OCI-LY1 (cell line): ENCODE data around the gene CTXN2.

Experiments
- H2AFZ ChIP-seq: fragments of 200-600 bp; sonication (generic), shearing (Covaris generic); 2 replicates; pipeline ENCODE4 v1.6.0; 2014; ENCODE audit warnings: antibody characterized with exemption, mild to moderate bottlenecking, low read length
- H3F3A ChIP-seq: fragments of 200-600 bp; sonication (generic), shearing (Covaris generic); 2 replicates; pipeline ENCODE4 v1.6.0; 2014; ENCODE audit warnings: mild to moderate bottlenecking, antibody characterized with exemption, low read length, moderate library complexity; ENCODE audit not compliant: insufficient read depth
- H3K27ac ChIP-seq: fragments of 200-600 bp; sonication (generic); 2 replicates; pipeline ENCODE4 v1.5.1; 2014; ENCODE audit warnings: low read length, mixed run types, mild to moderate bottlenecking, low read depth; ENCODE audit not compliant: poor library complexity, severe bottlenecking
- H3K27me3 ChIP-seq: fragments of 200-600 bp; sonication (generic); 2 replicates; pipeline ENCODE4 v1.6.0; 2014; ENCODE audit warnings: antibody characterized with exemption, mild to moderate bottlenecking, low read length, moderate library complexity; ENCODE audit not compliant: insufficient read depth
- H3K36me3 ChIP-seq: fragments of 200-600 bp; sonication (generic); 2 replicates; pipeline ENCODE4 v1.6.1; 2014; ENCODE audit warnings: mild to moderate bottlenecking, antibody characterized with exemption, low read length, moderate library complexity, mixed read lengths; ENCODE audit not compliant: insufficient read depth
- H3K4me1 ChIP-seq: fragments of 200-600 bp; sonication (generic); 2 replicates; pipeline ENCODE4 v1.5.1; 2014; ENCODE audit warnings: mild to moderate bottlenecking, low read length, moderate library complexity; ENCODE audit not compliant: insufficient read depth, severe bottlenecking
- H3K4me2 ChIP-seq: fragments of 200-600 bp; sonication (generic), shearing (Covaris generic); 2 replicates; pipeline ENCODE4 v1.6.1; 2014; ENCODE audit warnings: low read length
- H3K4me3 ChIP-seq: fragments of 200-600 bp; sonication (generic); 2 replicates; pipeline ENCODE4 v1.5.1; 2014; ENCODE audit warnings: low read length, low read depth, mild to moderate bottlenecking, mixed read lengths; ENCODE audit not compliant: poor library complexity, severe bottlenecking
- H3K79me2 ChIP-seq: fragments of 200-600 bp; shearing (Covaris generic); 2 replicates; pipeline ENCODE4 v1.6.1; 2016; ENCODE audit warnings: mixed run types, low read length, mixed read lengths; ENCODE audit not compliant: insufficient read depth
- H3K9ac ChIP-seq: fragments of 200-600 bp; sonication (generic), shearing (Covaris generic); 2 replicates; pipeline ENCODE4 v1.6.1; 2014; ENCODE audit warnings: mild to moderate bottlenecking, low read length, mixed read lengths
- H3K9me2 ChIP-seq: fragments of 200-600 bp; sonication (generic), shearing (Covaris generic); 2 replicates; pipeline ENCODE4 v1.6.1; 2014; ENCODE audit warnings: low read depth, mild to moderate bottlenecking, low read length, mixed read lengths
- H3K9me3 ChIP-seq: fragments of 200-600 bp; shearing (Covaris generic); 2 replicates; pipeline ENCODE4 v1.6.1; 2014; ENCODE audit warnings: low read length, mixed read lengths
- H4K20me1 ChIP-seq: fragments of 200-600 bp; sonication (generic), shearing (Covaris generic); 2 replicates; pipeline ENCODE4 v1.6.0; 2016; ENCODE audit warnings: mild to moderate bottlenecking, low read length; ENCODE audit not compliant: insufficient read depth
- EZH2 ChIP-seq: fragments of 200-600 bp; sonication (generic), shearing (Covaris generic); IDR thresholded peaks from 2 replicates; pipeline ENCODE4 v1.8.0; 2017; ENCODE audit warnings: borderline replicate concordance, mixed run types, mild to moderate bottlenecking, antibody characterized with exemption, low read length, moderate library complexity, mixed read lengths
- TF ChIP-seq, protein P1 (sequence below): fragments of 200-600 bp; sonication (generic), shearing (Covaris generic); IDR thresholded peaks from 2 replicates; pipeline ENCODE4 v1.5.1; 2017; ENCODE audit warnings: mild to moderate bottlenecking, antibody characterized with exemption, low read length, moderate library complexity, mixed read lengths

Gene CTXN2

DNA sequence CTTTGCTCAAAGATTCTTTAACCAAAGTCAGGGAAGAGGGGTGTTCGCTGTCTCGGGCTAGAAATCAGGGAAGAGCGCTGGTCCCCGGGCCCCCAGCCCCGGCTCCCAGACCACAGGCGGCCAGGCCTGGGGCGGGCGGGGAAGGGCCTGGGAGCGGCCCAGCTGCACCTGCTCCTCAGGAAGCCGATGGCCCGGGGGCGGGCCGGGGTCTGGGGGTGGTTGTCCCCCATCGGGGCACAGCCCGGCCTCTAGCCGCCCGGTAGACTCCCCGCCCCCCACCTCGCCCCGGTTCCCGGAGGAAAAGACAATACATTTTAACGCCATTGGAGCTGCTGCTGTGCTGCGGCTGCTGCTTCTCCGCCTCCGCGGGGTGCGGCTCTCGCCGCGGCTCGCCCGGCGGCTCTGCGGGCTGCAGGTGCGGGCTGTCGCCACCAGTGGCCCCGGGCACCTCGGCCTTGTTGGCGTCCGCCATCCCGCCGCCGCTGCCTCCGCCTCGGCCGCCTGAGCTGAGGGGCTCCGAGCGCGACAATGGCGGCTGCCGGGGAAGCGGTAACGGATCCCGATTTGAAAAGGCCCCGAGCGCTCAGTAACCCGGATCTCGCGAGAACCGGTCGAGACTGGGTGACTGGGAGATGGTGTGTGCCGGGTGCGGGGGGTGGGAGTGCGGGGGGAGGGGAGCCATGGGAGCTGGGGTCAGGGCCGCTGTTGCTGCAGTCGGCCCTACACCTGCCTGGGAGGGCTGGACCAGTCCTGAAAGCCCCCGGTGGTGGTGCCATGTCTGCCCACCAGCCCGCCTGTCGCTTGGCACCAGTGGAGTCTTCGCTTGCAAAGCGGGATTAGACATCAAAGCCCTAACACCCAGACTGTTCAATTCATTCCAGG is 13.5 kb upstream of the CTXN2 start, which contains the start of gene MYEF2:
Gene MYEF2 (minus strand): TSS at position 530 of the 882 bp plus-strand sequence. CDS start 58 bp downstream, at position 472.
- Histone ChIP-seq H3K9ac (peak within 1 kb of the TSS; percentile 81), H3K4me1 (peaks cover 30% of the 10 kb centered on the region), H3K4me2 (peak within 1 kb of the TSS; percentile 83), H3K4me3 (peak within 1 kb of the TSS; percentile 69), H3K9me3 (0 out of 2 replicates have a peak, but pooled peaks cover 2% of the 10 kb centered on the region), H3K9me2 (no peaks in the 10 kb centered on the region), H3K36me3 (no peaks in the 10 kb centered on the region), H3F3A (no peaks in the 10 kb centered on the region), H3K27me3 (no peaks in the 10 kb centered on the region), H3K27ac (peak within 1 kb of the TSS; percentile 13), H3K79me2 (peaks cover 42% of the 10 kb centered on the region), H2AFZ (peak within 1 kb of the TSS; percentile 99), H4K20me1 (no peaks in the 10 kb centered on the region)
- no peak for TF ChIP-seq EZH2
- TF ChIP-seq, protein P1, sequence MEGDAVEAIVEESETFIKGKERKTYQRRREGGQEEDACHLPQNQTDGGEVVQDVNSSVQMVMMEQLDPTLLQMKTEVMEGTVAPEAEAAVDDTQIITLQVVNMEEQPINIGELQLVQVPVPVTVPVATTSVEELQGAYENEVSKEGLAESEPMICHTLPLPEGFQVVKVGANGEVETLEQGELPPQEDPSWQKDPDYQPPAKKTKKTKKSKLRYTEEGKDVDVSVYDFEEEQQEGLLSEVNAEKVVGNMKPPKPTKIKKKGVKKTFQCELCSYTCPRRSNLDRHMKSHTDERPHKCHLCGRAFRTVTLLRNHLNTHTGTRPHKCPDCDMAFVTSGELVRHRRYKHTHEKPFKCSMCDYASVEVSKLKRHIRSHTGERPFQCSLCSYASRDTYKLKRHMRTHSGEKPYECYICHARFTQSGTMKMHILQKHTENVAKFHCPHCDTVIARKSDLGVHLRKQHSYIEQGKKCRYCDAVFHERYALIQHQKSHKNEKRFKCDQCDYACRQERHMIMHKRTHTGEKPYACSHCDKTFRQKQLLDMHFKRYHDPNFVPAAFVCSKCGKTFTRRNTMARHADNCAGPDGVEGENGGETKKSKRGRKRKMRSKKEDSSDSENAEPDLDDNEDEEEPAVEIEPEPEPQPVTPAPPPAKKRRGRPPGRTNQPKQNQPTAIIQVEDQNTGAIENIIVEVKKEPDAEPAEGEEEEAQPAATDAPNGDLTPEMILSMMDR: no peak

DNA sequence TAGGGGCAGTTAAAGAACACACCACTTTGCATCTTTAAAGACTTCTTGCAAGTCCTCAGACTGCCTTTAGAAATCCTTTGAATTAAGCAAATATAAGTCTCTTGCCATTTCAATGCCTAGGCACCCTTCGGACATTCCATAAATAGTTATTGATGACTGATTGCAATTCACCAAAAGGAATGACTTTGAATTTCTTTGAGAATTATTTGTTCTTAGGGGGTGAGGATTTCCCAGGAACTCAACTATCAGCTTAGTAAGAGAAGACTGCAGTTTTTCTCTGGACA is 12.9 kb upstream of the CTXN2 start:
- peaks cover 30% of the 10 kb centered on the region for H3K4me1 ChIP-seq
- H3K27me3 ChIP-seq: no peaks in the 10 kb centered on the region
- peak overlapping the region; percentile 81 for H3K9ac ChIP-seq
- peak overlapping the region; percentile 69 for H3K4me3 ChIP-seq
- peak overlapping the region; percentile 83 for H3K4me2 ChIP-seq
- peaks cover 36% of the 10 kb centered on the region for H3K79me2 ChIP-seq
- no peaks in the 10 kb centered on the region for H3F3A ChIP-seq
- H3K27ac ChIP-seq: no peak overlapping the region
- peak overlapping the region; percentile 99 for H2AFZ ChIP-seq
- TF ChIP-seq, protein P1: no peak
- no peak for TF ChIP-seq EZH2
- no peaks in the 10 kb centered on the region for H3K36me3 ChIP-seq
- H3K9me2 ChIP-seq: no peaks in the 10 kb centered on the region
- H4K20me1 ChIP-seq: no peaks in the 10 kb centered on the region
- no peaks in the 10 kb centered on the region for H3K9me3 ChIP-seq

DNA sequence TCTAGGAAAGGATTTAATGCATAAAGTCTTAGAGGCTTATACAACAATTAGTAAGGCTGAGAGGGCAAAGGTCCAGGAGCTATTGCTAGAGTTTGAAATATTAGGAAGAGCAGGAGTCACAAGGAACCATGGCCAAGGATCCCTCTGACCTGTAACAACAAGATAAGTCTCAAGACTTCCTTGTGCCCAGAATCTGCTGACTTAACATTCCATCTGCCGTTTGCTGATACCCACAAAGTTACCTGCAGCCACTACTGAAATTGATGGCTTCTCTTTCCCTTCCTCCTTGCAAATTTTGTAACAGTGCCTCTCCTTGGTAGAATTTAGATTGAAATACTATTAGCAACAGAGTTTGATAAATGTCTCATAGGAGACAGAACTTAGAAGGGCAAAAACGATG is 8.7 kb upstream of the CTXN2 start:
- no peaks in the 10 kb centered on the region for H3K9me2 ChIP-seq
- H3K4me3 ChIP-seq: no peak overlapping the region
- H3F3A ChIP-seq: no peaks in the 10 kb centered on the region
- H3K27ac ChIP-seq: no peak overlapping the region
- H3K4me2 ChIP-seq: no peak overlapping the region
- H3K9me3 ChIP-seq: no peaks in the 10 kb centered on the region
- TF ChIP-seq, protein P1: no peak
- TF ChIP-seq EZH2: no peak
- no peaks in the 10 kb centered on the region for H3K27me3 ChIP-seq
- H4K20me1 ChIP-seq: no peaks in the 10 kb centered on the region
- H3K36me3 ChIP-seq: no peaks in the 10 kb centered on the region
- H3K9ac ChIP-seq: no peak overlapping the region
- H3K79me2 ChIP-seq: no peaks in the 10 kb centered on the region
- peaks cover 5% of the 10 kb centered on the region for H3K4me1 ChIP-seq
- H2AFZ ChIP-seq: no peak overlapping the region
